GF-D8 (cell line): ENCODE results near the gene SLC22A7.
"Not testable (repeated sequence)": the region's sequence is repeated elsewhere in the genome, so short reads cannot be mapped to it uniquely, and the experiment has no call there.

Experiments
- DNase-seq: peaks from one replicate; lab custom pipeline; 2025; lab: John Stamatoyannopoulos, UW

Gene SLC22A7

GRCh38 chr6:43339168-43339567 lies 41.1 kb downstream of the SLC22A7 start:
- no peak for DNase-seq

GRCh38 chr6:43346243-43346642 lies 48.2 kb downstream of the SLC22A7 start:
- not testable (repeated sequence) for DNase-seq

GRCh38 chr6:43347021-43347420 lies 49.0 kb downstream of the SLC22A7 start:
- no peak for DNase-seq

- DNase-seq = no peak
Measured at GRCh38 chr6:43347444-43347843, 49.4 kb downstream of the SLC22A7 start.

- DNase-seq = not testable (repeated sequence)
Measured at GRCh38 chr6:43351951-43352350, 53.9 kb downstream of the SLC22A7 start.
